AG04450 (cell line): ENCODE measurements around the gene DCLK2. TPM values are rescaled to one million over a fixed set of nuclear protein-coding genes. Genes with fewer than 3 reads are reported as not detected.

Experiments
- CTCF ChIA-PET: fragments of 300-600, 350-600 bp; formaldehyde crosslinking; extraction: SDS; loops from one replicate; lab custom pipeline; 2022; ENCODE audit warnings: antibody characterized with exemption, inconsistent platforms; lab: Charles Lee
- POLR2A ChIA-PET: fragments of 350-600 bp; formaldehyde crosslinking; extraction: SDS; loops from one replicate; lab custom pipeline; 2021; ENCODE audit warnings: antibody characterized with exemption, inconsistent platforms; lab: Yijun Ruan, JAX
- DNase-seq: peaks from one replicate; pipeline ENCODE4 v3.0.0-alpha.2; 2011; ENCODE audit warnings: low read depth, low spot score
- H3K27ac ChIP-seq: one replicate; pipeline ENCODE4 v1.5.1; 2012; ENCODE audit warnings: low read depth, low read length, control low read depth
- H3K27me3 ChIP-seq: one replicate; pipeline ENCODE4 v1.6.0; 2012; ENCODE audit warnings: low read length; ENCODE audit not compliant: control insufficient read depth, insufficient read depth
- H3K4me3 ChIP-seq: 2 replicates; pipeline ENCODE4 v1.5.1; 2011; ENCODE audit warnings: mild to moderate bottlenecking, low read depth, low read length, control low read depth
- H3K9me3 ChIP-seq: 2 replicates; pipeline ENCODE4 v1.5.1; 2012; ENCODE audit warnings: low read length; ENCODE audit not compliant: control insufficient read depth, insufficient read depth
- CTCF ChIP-seq: IDR thresholded peaks from 2 replicates; pipeline ENCODE4 v1.5.1; 2011; ENCODE audit warnings: low read depth, low read length, control low read depth, inconsistent platforms
- polyA plus RNA-seq: library from polyadenylated mRNA; depleted of rRNA; stranded (reverse); fragments of >200 nt; gene quantifications from 2 replicates; pipeline ENCODE4 v1.2.3, GENCODE V29; 2011

Gene DCLK2
- polyA plus RNA-seq, 1 experiment: 7.3 TPM

DNA sequence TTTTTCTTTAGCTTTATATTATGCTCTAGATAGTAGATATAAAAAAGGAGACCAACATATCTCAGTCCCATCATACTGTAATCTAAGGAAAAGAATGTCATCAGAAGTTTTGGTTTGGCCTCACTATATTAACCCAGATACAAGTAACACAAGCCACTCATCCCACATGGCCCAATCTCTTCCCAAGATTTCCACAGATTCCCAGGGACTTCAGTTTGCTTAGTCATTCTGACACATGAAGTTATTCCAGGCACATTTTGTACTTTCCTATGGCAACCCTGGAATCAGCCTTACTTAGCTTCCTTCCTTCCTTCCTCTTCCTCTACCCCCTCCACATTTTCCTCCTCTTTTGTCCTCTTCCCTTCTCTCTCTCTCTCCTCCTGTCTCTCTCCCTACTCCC lies 21.7 kb upstream of the DCLK2 start:
- no peak for DNase-seq
- Histone ChIP-seq H3K4me3 (no peak overlapping the region), H3K27me3 (no peaks in the 10 kb centered on the region), H3K27ac (no peak overlapping the region), H3K9me3 (no peaks in the 10 kb centered on the region)
- CTCF ChIA-PET: interaction anchor here (1.0 kb wide), 1 partner anchor 186 kb away, joined by 3 read pairs; no protein-coding TSS in a partner anchor
- POLR2A ChIA-PET: no interaction called here
- TF ChIP-seq CTCF: no peak

GRCh38 chr4:150061086-150061776 lies 17.0 kb upstream of the DCLK2 start:
- no peaks in the 10 kb centered on the region for H3K27me3 ChIP-seq
- TF ChIP-seq CTCF: no peak
- POLR2A ChIA-PET: no interaction called here
- no peak overlapping the region for H3K27ac ChIP-seq
- H3K9me3 ChIP-seq: no peaks in the 10 kb centered on the region
- no peak for DNase-seq
- H3K4me3 ChIP-seq: no peak overlapping the region
- CTCF ChIA-PET: interaction anchor here (1.2 kb wide), 1 partner anchor 50 kb away, joined by 4 read pairs; no protein-coding TSS in a partner anchor

GRCh38 chr4:150063128-150063527 lies 15.1 kb upstream of the DCLK2 start:
- ChIA-PET CTCF (interaction anchor here (0.6 to 1.2 kb wide), 2 partner anchors 52 to 1133 kb away, joined by 3 to 11 read pairs; no protein-coding TSS in a partner anchor), POLR2A (interaction anchor here (0.7 to 1.3 kb wide), 2 partner anchors 8 to 15 kb away, joined by 3 to 6 read pairs; partner anchors contain the start of gene DCLK2)
- no peaks in the 10 kb centered on the region for H3K27me3 ChIP-seq
- no peak overlapping the region for H3K4me3 ChIP-seq
- no peak for DNase-seq
- no peak for TF ChIP-seq CTCF
- no peak overlapping the region for H3K27ac ChIP-seq
- no peaks in the 10 kb centered on the region for H3K9me3 ChIP-seq

DNA sequence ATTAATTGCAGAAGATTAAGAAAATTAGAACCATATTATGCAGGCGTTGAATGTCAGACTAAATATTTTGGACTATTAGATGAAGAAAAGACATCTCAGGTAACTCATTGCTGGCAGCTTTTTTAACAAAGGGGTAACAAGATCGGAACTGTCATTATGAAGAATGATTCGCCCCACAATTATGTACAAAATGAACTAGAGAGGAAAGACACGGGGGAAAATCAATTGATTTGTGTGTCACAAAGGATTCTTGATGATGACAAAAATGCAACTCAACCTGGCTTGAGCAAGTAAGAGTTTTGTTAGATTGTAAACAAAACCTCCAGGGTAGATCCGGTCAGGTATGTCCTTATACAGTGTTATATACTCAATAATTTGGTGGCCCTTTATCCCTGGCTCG lies 12.5 kb upstream of the DCLK2 start:
- no peak overlapping the region for H3K4me3 ChIP-seq
- ChIA-PET CTCF (no interaction called here), POLR2A (no interaction called here)
- no peaks in the 10 kb centered on the region for H3K9me3 ChIP-seq
- no peaks in the 10 kb centered on the region for H3K27me3 ChIP-seq
- no peak overlapping the region for H3K27ac ChIP-seq
- no peak for TF ChIP-seq CTCF
- DNase-seq: no peak

DNA sequence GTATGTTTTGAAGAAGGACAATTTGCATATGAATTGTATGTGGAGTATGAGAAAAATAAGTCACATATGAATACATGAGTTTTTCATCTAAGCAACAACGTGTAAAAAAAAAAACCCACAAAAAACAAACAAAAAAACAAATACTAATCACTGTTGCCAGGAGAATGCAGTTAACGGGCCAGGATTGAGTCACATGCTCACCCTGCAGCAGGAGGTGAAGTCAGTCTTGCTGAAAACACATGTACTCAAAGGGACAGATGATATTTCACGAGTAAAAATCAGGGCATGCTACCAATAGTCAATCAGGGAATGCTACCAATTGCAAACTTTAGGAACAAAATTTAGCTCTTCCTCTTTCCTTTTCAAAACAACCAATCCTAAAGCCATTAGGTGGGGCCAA lies 10.4 kb upstream of the DCLK2 start:
- ChIA-PET CTCF (interaction anchor here (1.2 kb wide), 1 partner anchor 58 kb away, joined by 4 read pairs; no protein-coding TSS in a partner anchor), POLR2A (no interaction called here)
- Histone ChIP-seq H3K27ac (no peak overlapping the region), H3K27me3 (no peaks in the 10 kb centered on the region), H3K4me3 (no peak overlapping the region), H3K9me3 (no peaks in the 10 kb centered on the region)
- DNase-seq: no peak
- TF ChIP-seq CTCF: no peak
